H9 (cell line): ENCODE data around the gene CXCL14. TPM values are rescaled to one million over a fixed set of nuclear protein-coding genes. Genes with fewer than 3 reads are reported as not detected.

ENCODE experiments used
- DNase-seq: peaks from one replicate; pipeline ENCODE4 v3.0.0-alpha.2; 2017
- H2AFZ ChIP-seq: one replicate; pipeline ENCODE4 v1.6.1; 2013; ENCODE audit warnings: mild to moderate bottlenecking, low read length, control low read depth, moderate library complexity
- H2AK5ac ChIP-seq: 2 replicates; pipeline ENCODE4 v1.6.1; 2013; ENCODE audit warnings: low read length, control low read depth, mixed read lengths; ENCODE audit not compliant: insufficient read length
- H2BK120ac ChIP-seq: one replicate; pipeline ENCODE4 v1.6.1; 2013; ENCODE audit warnings: low read depth, mild to moderate bottlenecking, low read length, control low read depth, inconsistent platforms; ENCODE audit not compliant: poor library complexity, severe bottlenecking
- H2BK12ac ChIP-seq: 2 replicates; pipeline ENCODE4 v1.6.1; 2013; ENCODE audit warnings: low read length, control low read depth, mixed read lengths, low read depth; ENCODE audit not compliant: insufficient read length
- H2BK15ac ChIP-seq: 2 replicates; pipeline ENCODE4 v1.6.1; 2013; ENCODE audit warnings: low read depth, low read length, control low read depth
- H2BK20ac ChIP-seq: one replicate; pipeline ENCODE4 v1.6.1; 2013; ENCODE audit warnings: low read depth, mild to moderate bottlenecking, low read length, control low read depth, inconsistent platforms; ENCODE audit not compliant: poor library complexity, severe bottlenecking
- H2BK5ac ChIP-seq: 2 replicates; pipeline ENCODE4 v1.6.1; 2013; ENCODE audit warnings: low read length, control low read depth, mixed read lengths; ENCODE audit not compliant: insufficient read length
- H3K14ac ChIP-seq: 2 replicates; pipeline ENCODE4 v1.6.1; 2013; ENCODE audit warnings: low read length, control low read depth; ENCODE audit not compliant: insufficient read depth
- H3K18ac ChIP-seq: 2 replicates; pipeline ENCODE4 v1.6.1; 2013; ENCODE audit warnings: low read depth, mild to moderate bottlenecking, mixed read lengths, low read length, control low read depth; ENCODE audit not compliant: insufficient read length
- H3K23ac ChIP-seq: 2 replicates; pipeline ENCODE4 v1.6.1; 2013; ENCODE audit warnings: low read length, control low read depth, mixed read lengths, low read depth; ENCODE audit not compliant: insufficient read length
- H3K23me2 ChIP-seq: 2 replicates; pipeline ENCODE4 v1.6.1; 2013; ENCODE audit warnings: low read depth, mild to moderate bottlenecking, mixed read lengths, low read length, control low read depth; ENCODE audit not compliant: insufficient read length, poor library complexity, severe bottlenecking
- H3K27ac ChIP-seq: 2 replicates; pipeline ENCODE4 v1.5.1; 2013; ENCODE audit warnings: low read length, control low read depth, mixed read lengths, low read depth; ENCODE audit not compliant: insufficient read length
- H3K27me3 ChIP-seq: 2 replicates; pipeline ENCODE4 v1.6.1; 2013; ENCODE audit warnings: low read length, control low read depth, inconsistent platforms; ENCODE audit not compliant: insufficient read depth
- H3K4ac ChIP-seq: 2 replicates; pipeline ENCODE4 v1.6.1; 2013; ENCODE audit warnings: low read depth, mild to moderate bottlenecking, control low read depth, inconsistent platforms, low read length, moderate library complexity
- H3K4me1 ChIP-seq: 2 replicates; pipeline ENCODE4 v1.6.1; 2013; ENCODE audit warnings: low read length, control low read depth, inconsistent platforms; ENCODE audit not compliant: insufficient read depth
- H3K4me2 ChIP-seq: 2 replicates; pipeline ENCODE4 v1.6.1; 2013; ENCODE audit warnings: low read length, control low read depth, mixed read lengths; ENCODE audit not compliant: insufficient read length, insufficient read depth
- H3K56ac ChIP-seq: 2 replicates; pipeline ENCODE4 v1.6.1; 2013; ENCODE audit warnings: low read depth, mild to moderate bottlenecking, mixed read lengths, low read length, control low read depth; ENCODE audit not compliant: insufficient read length
- H3K79me1 ChIP-seq: 2 replicates; pipeline ENCODE4 v1.6.1; 2013; ENCODE audit warnings: low read depth, mild to moderate bottlenecking, moderate library complexity, low read length, control low read depth, inconsistent platforms; ENCODE audit not compliant: insufficient read depth, poor library complexity, severe bottlenecking
- H3K79me2 ChIP-seq: 2 replicates; pipeline ENCODE4 v1.6.1; 2013; ENCODE audit warnings: low read length, control low read depth, inconsistent platforms; ENCODE audit not compliant: insufficient read depth
- H3K9ac ChIP-seq: 2 replicates; pipeline ENCODE4 v1.6.1; 2013; ENCODE audit warnings: low read length, control low read depth, mixed read lengths; ENCODE audit not compliant: insufficient read length; ENCODE audit errors: extremely low read depth
- H3K9me3 ChIP-seq: one replicate; pipeline ENCODE4 v1.6.1; 2013; ENCODE audit warnings: low read depth, low read length, inconsistent platforms; ENCODE audit not compliant: control insufficient read depth
- H3T11ph ChIP-seq: one replicate; pipeline ENCODE4 v1.6.1; 2013; ENCODE audit warnings: mild to moderate bottlenecking, low read length, control low read depth, inconsistent platforms
- H4K20me1 ChIP-seq: one replicate; pipeline ENCODE4 v1.6.1; 2013; ENCODE audit not compliant: control insufficient read depth, insufficient read length, insufficient read depth
- H4K5ac ChIP-seq: 2 replicates; pipeline ENCODE4 v1.6.1; 2013; ENCODE audit warnings: low read depth, mild to moderate bottlenecking, mixed read lengths, low read length, control low read depth; ENCODE audit not compliant: insufficient read length
- H4K8ac ChIP-seq: replicated peaks from 2 replicates; pipeline ENCODE4 v1.6.1; 2013; ENCODE audit warnings: low read length, control low read depth, mixed read lengths, low read depth; ENCODE audit not compliant: insufficient read length
- H4K91ac ChIP-seq: 2 replicates; pipeline ENCODE4 v1.6.1; 2013; ENCODE audit warnings: low read depth, mild to moderate bottlenecking, moderate library complexity, mixed read lengths, low read length, control low read depth; ENCODE audit not compliant: insufficient read length
- H3K27ac Mint-ChIP-seq, 3 experiments: 2 replicates in 2 of 3; 3 replicates in 1 of 3; pipeline ENCODE4 v1.8.0; 2020 to 2021; ENCODE audit warnings: mixed read lengths in 3 of 3, mild to moderate bottlenecking in 1 of 3, moderate library complexity in 1 of 3
- H3K27me3 Mint-ChIP-seq: 2 replicates; pipeline ENCODE4 v1.8.0; 2021; ENCODE audit warnings: low read depth, mild to moderate bottlenecking, moderate library complexity, mixed read lengths
- H3K36me3 Mint-ChIP-seq, 3 experiments: 2 replicates in 2 of 3; 3 replicates in 1 of 3; pipeline ENCODE4 v1.8.0; 2020 to 2021; ENCODE audit warnings: low read depth in 3 of 3, mixed read lengths in 3 of 3; ENCODE audit not compliant: insufficient read depth in 1 of 3
- H3K4me1 Mint-ChIP-seq, 2 experiments: 2 replicates each; pipeline ENCODE4 v1.8.0; 2020; ENCODE audit warnings: mixed read lengths in 2 of 2
- H3K4me3 Mint-ChIP-seq, 2 experiments: 2 replicates in 1 of 2; 3 replicates in 1 of 2; pipeline ENCODE4 v1.8.0; 2020 to 2021; ENCODE audit warnings: mild to moderate bottlenecking in 2 of 2, mixed read lengths in 2 of 2, moderate library complexity in 1 of 2
- H3K9me3 Mint-ChIP-seq, 2 experiments: 2 replicates in 1 of 2; 3 replicates in 1 of 2; pipeline ENCODE4 v1.8.0; 2020; ENCODE audit warnings: mild to moderate bottlenecking in 2 of 2, mixed read lengths in 2 of 2, moderate library complexity in 1 of 2
- WGBS: extraction: QIAGEN DNeasy Blood & Tissue Kit; methylation state at CpG from one replicate; pipeline ENCODE4 v1.1.7; 2013; ENCODE audit warnings: missing lambda C conversion rate, low lambda C conversion rate, mixed read lengths; ENCODE audit not compliant: insufficient read length; ENCODE audit errors: extremely low coverage; 5-methylcytosine and 5-hydroxymethylcytosine counted together
- total RNA-seq: library from RNA; stranded (reverse); gene quantifications from 2 replicates; pipeline ENCODE4 v1.2.1, GENCODE V29; 2021
- TF ChIP-seq, protein P1 (sequence below): fragments of 200-600 bp; sonication (generic); conservative IDR thresholded peaks from 3 replicates; pipeline ENCODE4 v1.8.0; 2021; ENCODE audit warnings: antibody characterized with exemption, mild to moderate bottlenecking

Gene CXCL14
- total RNA-seq, 1 experiment from 2014 or later: 1.1 TPM

DNA sequence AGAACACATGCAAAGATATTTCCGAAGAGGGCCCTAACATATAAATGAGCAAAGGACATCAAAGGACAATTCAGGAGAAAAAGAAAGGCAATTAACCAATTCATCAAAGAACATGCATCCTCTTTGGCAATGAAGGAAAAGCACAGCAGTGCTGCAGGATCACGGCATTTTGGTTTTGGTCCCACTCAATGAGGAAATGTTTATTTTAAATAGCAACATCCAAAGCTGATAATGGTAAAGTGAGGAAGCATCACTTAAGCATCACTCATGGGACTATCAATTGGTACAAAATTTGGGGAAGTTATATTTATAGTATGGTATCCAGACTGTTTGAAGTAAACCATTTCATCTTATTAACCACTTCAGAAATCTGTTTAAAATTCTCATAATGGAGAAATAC lies 5.5 kb upstream of the CXCL14 start:
- H3K4me3 Mint-ChIP-seq: no peak overlapping the region
- H3K56ac ChIP-seq: no peak overlapping the region
- H3T11ph ChIP-seq: no peak overlapping the region
- no peaks in the 10 kb centered on the region for H3K79me1 ChIP-seq
- H4K20me1 ChIP-seq: no peaks in the 10 kb centered on the region
- H2BK120ac ChIP-seq: no peak overlapping the region
- no peak overlapping the region for H4K91ac ChIP-seq
- H3K9me3 ChIP-seq: no peaks in the 10 kb centered on the region
- H2AFZ ChIP-seq: no peak overlapping the region
- no peak overlapping the region for H2BK15ac ChIP-seq
- no peaks in the 10 kb centered on the region for H3K79me2 ChIP-seq
- DNase-seq: no peak
- H2BK20ac ChIP-seq: no peak overlapping the region
- no peak overlapping the region for H4K5ac ChIP-seq
- no peak overlapping the region for H3K27ac ChIP-seq
- no peak overlapping the region for H3K9ac ChIP-seq
- TF ChIP-seq, protein P1, sequence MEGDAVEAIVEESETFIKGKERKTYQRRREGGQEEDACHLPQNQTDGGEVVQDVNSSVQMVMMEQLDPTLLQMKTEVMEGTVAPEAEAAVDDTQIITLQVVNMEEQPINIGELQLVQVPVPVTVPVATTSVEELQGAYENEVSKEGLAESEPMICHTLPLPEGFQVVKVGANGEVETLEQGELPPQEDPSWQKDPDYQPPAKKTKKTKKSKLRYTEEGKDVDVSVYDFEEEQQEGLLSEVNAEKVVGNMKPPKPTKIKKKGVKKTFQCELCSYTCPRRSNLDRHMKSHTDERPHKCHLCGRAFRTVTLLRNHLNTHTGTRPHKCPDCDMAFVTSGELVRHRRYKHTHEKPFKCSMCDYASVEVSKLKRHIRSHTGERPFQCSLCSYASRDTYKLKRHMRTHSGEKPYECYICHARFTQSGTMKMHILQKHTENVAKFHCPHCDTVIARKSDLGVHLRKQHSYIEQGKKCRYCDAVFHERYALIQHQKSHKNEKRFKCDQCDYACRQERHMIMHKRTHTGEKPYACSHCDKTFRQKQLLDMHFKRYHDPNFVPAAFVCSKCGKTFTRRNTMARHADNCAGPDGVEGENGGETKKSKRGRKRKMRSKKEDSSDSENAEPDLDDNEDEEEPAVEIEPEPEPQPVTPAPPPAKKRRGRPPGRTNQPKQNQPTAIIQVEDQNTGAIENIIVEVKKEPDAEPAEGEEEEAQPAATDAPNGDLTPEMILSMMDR: no peak
- no peaks in the 10 kb centered on the region for H3K23me2 ChIP-seq
- no peak overlapping the region for H3K4ac ChIP-seq
- no peak overlapping the region for H3K18ac ChIP-seq
- WGBS: no CpG with 5 or more reads among the region's 2 CpGs
- no peak overlapping the region for H4K8ac ChIP-seq
- H3K27ac Mint-ChIP-seq: no peak overlapping the region
- H3K4me2 ChIP-seq: no peak overlapping the region
- peaks cover 8% of the 10 kb centered on the region; the same call in 1 of the 2 replicates for H3K27me3 ChIP-seq
- H3K4me1 ChIP-seq: no peaks in the 10 kb centered on the region
- H3K14ac ChIP-seq: no peak overlapping the region
- H2BK12ac ChIP-seq: no peak overlapping the region
- peaks cover 12 to 28% of the 10 kb centered on the region in 2 experiments for H3K4me1 Mint-ChIP-seq
- no peak overlapping the region for H3K23ac ChIP-seq
- peaks cover 48% of the 10 kb centered on the region for H3K27me3 Mint-ChIP-seq
- no peaks in the 10 kb centered on the region; a peak in 1 of 5 replicates for H3K9me3 Mint-ChIP-seq
- no peak overlapping the region for H2AK5ac ChIP-seq
- H2BK5ac ChIP-seq: no peak overlapping the region
- no peaks in the 10 kb centered on the region for H3K36me3 Mint-ChIP-seq
